Tibial artery (tissue), 4 donors: ENCODE measurements around the gene FAM76B.

Experiments
- DNase-seq, 2 donors: peaks; one replicate each; pipeline ENCODE4 v3.0.0-alpha.2; 2019
- H3K27ac ChIP-seq, 2 donors: fragments of 200-600 bp; sonication (generic) in 1 of 2; 1 replicate in 1 of 2; 2 replicates in 1 of 2; pipeline ENCODE4 v1.5.1; 2018 to 2019; ENCODE audit warnings: mild to moderate bottlenecking in 1 of 2
- H3K27me3 ChIP-seq, 2 donors: fragments of 200-600 bp; sonication (generic) in 1 of 2; one replicate each; pipeline versions ENCODE4 v1.5.1 to v1.6.0; 2016 to 2019
- H3K36me3 ChIP-seq, 3 donors: fragments of 200-600 bp; sonication (generic) in 2 of 3; one replicate each; pipeline ENCODE4 v1.5.1; 2016 to 2019; ENCODE audit warnings: mild to moderate bottlenecking in 2 of 3
- H3K4me1 ChIP-seq, 4 donors: fragments of 200-600 bp; sonication (generic) in 2 of 4; 1 replicate in 3 of 4; 2 replicates in 1 of 4; pipeline ENCODE4 v1.5.1; 2016 to 2019
- H3K4me3 ChIP-seq, 2 donors: fragments of 200-600 bp; sonication (generic) in 1 of 2; 1 replicate in 1 of 2; 2 replicates in 1 of 2; pipeline ENCODE4 v1.5.1; 2018 to 2019; ENCODE audit warnings: mild to moderate bottlenecking in 2 of 2
- H3K9me3 ChIP-seq, 3 donors: fragments of 200-600 bp; sonication (generic) in 1 of 3; one replicate each; pipeline ENCODE4 v1.5.1; 2016 to 2019
- CTCF ChIP-seq, 2 experiments: fragments of 200-600 bp in 1 of 2; fragments of 450-650 bp in 1 of 2; IDR thresholded peaks; one replicate each; pipeline ENCODE4 v1.5.1; 2017 to 2019; ENCODE audit warnings: antibody characterized with exemption in 2 of 2, mild to moderate bottlenecking in 1 of 2, moderate library complexity in 1 of 2
- intact Hi-C: fragments of 100-400 bp; cut with DNase I; formaldehyde crosslinking; loops from one replicate; pipeline ENCODE4 v1.15.0; 2023; ENCODE audit warnings: low total_unique reads

The FAM76B gene

GRCh38 chr11:95764267-95764898 is 25.2 kb downstream of the FAM76B start:
- Histone ChIP-seq H3K4me1 (no peaks in the 10 kb centered on the region), H3K27ac (no peak overlapping the region), H3K9me3 (no peaks in the 10 kb centered on the region), H3K27me3 (no peaks in the 10 kb centered on the region), H3K36me3 (peaks cover 0 to 5% (median 0%) of the 10 kb centered on the region in 3 donors), H3K4me3 (no peak overlapping the region)
- DNase-seq = no peak
- intact Hi-C loops = loop anchor here (2.0 to 10.0 kb wide), 5 partner anchors 57 to 790 kb away; partner anchors contain the start of genes CWC15, KDM4D and SESN3
- peak; percentile 64 to 88 for TF ChIP-seq CTCF (IDR thresholded peaks at IDR 0.05)

- Histone ChIP-seq H3K27ac (no peak overlapping the region), H3K36me3 (no peaks in the 10 kb centered on the region), H3K4me1 (no peaks in the 10 kb centered on the region), H3K27me3 (no peaks in the 10 kb centered on the region), H3K9me3 (no peaks in the 10 kb centered on the region), H3K4me3 (no peak overlapping the region)
- no peak for DNase-seq
- intact Hi-C loops = loop anchor here (5.0 to 10.0 kb wide), 4 partner anchors 55 to 788 kb away; partner anchors contain the start of genes CWC15, KDM4D and SESN3
- TF ChIP-seq CTCF (IDR thresholded peaks at IDR 0.05) = no peak
These were observed 27.0 kb downstream of the FAM76B start for GRCh38 chr11:95762534-95762933.

GRCh38 chr11:95760941-95761340 is 28.6 kb downstream of the FAM76B start:
- Histone ChIP-seq H3K27ac (no peak overlapping the region), H3K4me3 (no peak overlapping the region), H3K27me3 (no peaks in the 10 kb centered on the region), H3K9me3 (no peaks in the 10 kb centered on the region), H3K36me3 (no peaks in the 10 kb centered on the region), H3K4me1 (no peaks in the 10 kb centered on the region)
- TF ChIP-seq CTCF (IDR thresholded peaks at IDR 0.05) = no peak
- no peak for DNase-seq
- intact Hi-C loops = loop anchor here (5.0 to 10.0 kb wide), 4 partner anchors 54 to 786 kb away; partner anchors contain the start of genes CWC15, KDM4D and SESN3

- Histone ChIP-seq H3K36me3 (no peaks in the 10 kb centered on the region), H3K4me3 (no peak overlapping the region), H3K4me1 (no peaks in the 10 kb centered on the region), H3K27ac (no peak overlapping the region), H3K27me3 (no peaks in the 10 kb centered on the region), H3K9me3 (no peaks in the 10 kb centered on the region)
- DNase-seq = no peak
- intact Hi-C loops = no loop called here
- no peak for TF ChIP-seq CTCF (IDR thresholded peaks at IDR 0.05)
These were observed 38.1 kb downstream of the FAM76B start for GRCh38 chr11:95751515-95751914.

- DNase-seq = no peak
- TF ChIP-seq CTCF (IDR thresholded peaks at IDR 0.05) = no peak
- H3K36me3 ChIP-seq = no peaks in the 10 kb centered on the region
- H3K4me1 ChIP-seq = no peaks in the 10 kb centered on the region
- H3K27ac ChIP-seq = no peak overlapping the region
- no peak overlapping the region for H3K4me3 ChIP-seq
- H3K27me3 ChIP-seq = no peaks in the 10 kb centered on the region
- no peaks in the 10 kb centered on the region for H3K9me3 ChIP-seq
- intact Hi-C loops = no loop called here
These were observed 39.5 kb downstream of the FAM76B start for GRCh38 chr11:95750101-95750500.
